NCI-H460 (cell line): ENCODE results near the gene MDM1. TPM values are rescaled to one million over a fixed set of nuclear protein-coding genes. Genes with fewer than 3 reads are reported as not detected.

Source experiments
- DNase-seq: peaks from one replicate; pipeline ENCODE4 v3.0.0-alpha.2; 2016; ENCODE audit warnings: low read depth; ENCODE audit errors: extremely low read depth
- total RNA-seq: library from RNA; depleted of rRNA; stranded (reverse); fragments of >200 nt; shearing (Covaris generic); gene quantifications from 2 replicates; pipeline ENCODE4 v1.2.3, GENCODE V29; 2014

The MDM1 gene
- total RNA-seq, 1 experiment from 2014 or later: 16.9 TPM

DNA sequence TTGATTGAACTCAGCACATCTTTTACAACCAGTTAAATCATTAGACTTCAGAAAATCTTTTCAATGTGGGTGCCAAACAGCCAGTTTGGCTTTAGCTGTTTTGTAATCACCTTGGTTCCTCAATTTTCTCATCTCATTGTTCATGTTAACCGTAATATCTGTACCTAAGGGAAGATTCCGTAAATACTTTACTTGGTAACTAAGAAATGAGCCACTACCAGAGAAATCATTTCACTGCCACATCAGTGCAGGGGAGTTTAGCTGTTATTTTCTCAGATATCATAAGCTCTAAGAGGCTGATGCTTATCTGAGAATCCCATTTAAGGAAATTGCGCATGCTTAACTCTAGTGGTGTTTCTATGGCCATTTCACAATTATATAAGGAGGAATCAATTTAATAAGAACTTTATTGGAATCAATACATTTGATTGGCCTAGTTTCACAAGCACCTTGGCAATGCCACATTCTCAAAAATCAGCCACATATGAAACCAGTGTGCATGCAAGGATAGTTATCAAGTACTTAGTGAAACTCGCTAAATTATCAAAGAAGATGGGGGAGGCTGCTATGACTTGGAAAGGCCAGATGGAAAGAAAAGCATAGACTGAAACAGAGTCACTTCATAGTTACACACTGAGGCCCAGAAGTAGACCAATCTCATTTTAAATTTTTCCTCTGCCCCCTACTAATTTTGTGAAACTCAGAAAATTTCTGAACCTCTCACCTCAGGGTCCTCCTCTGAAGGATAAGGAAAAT is 50.7 kb downstream of the MDM1 start:
- no peak for DNase-seq

DNA sequence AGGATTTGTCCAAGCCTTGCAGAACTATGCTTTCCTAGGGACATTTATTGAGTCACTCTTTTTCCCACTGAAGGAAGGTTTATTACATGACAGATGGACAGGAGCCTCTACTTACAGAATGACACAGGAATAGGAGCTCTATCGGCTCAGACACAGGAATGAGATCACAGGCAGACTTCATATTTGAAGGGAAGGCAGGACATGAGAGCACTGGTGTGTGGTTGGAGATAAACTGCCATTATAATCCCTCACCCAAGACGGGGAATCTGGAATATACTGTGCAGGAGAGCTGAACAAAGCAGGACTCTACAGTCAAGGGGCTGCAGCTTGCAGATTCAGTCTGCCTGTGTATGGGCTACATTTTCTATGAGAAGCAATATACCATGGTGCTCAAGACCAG is 51.9 kb downstream of the MDM1 start:
- no peak for DNase-seq

DNA sequence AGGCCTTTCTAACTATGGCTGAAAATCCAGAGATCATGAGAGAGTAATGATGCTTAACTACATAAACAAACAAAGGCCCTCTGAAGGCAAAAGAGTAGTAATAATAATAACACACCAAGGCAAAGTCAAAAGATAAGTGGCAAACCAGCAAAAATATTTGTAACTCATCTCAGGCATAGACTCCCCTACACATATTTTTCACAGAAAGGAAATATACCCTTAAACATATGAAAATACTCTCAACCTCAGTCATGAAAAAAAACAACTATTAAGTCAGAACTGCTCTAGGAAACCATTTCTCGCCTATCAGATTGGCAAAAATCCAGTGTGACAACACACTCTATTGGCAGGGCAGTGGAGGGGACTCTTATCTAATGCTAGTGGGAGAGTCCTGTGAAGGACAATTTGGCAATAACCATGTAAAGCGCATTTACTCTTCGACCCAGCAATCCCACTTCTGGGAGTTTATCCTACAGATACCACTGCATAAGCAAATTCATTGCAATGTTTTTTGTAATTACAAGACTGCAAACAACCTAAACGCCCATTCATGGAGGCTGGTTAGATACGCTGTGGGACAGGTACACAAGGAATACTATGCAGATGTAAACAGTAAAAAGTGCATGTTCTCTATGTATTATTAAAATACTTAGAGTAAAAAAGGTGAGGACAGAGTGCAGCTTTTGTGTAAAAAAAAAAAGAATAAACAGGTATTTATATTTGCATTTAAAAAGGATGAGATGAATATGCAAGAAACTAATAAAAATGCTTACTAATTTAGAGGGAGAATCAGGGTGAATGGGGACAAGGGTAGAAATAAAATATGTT is 52.7 kb downstream of the MDM1 start:
- no peak for DNase-seq

DNA sequence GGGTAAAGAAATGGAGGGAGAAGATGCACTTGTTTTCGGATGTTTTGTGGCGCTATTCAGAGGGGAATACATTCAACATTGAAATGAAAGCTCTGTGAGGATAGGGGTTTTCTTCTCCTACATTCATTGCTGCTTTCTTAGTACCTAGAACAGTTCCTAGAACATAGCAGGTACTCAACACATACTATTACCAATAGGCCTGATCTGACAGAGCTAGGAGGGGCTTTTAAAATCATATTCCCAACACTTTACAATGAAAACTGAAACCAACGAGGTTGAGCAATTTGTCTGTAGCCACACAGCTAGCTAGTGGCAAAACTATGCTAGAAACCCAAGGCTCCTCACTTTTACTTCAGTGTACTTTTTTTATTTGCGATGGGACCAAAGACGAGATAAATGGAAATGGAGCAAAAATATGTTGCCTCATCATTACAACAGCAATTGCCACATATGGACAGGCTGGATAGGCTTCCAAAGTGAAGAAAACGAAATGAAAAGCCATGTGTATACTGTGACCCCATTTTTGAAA is 55.7 kb downstream of the MDM1 start:
- DNase-seq: no peak

DNA sequence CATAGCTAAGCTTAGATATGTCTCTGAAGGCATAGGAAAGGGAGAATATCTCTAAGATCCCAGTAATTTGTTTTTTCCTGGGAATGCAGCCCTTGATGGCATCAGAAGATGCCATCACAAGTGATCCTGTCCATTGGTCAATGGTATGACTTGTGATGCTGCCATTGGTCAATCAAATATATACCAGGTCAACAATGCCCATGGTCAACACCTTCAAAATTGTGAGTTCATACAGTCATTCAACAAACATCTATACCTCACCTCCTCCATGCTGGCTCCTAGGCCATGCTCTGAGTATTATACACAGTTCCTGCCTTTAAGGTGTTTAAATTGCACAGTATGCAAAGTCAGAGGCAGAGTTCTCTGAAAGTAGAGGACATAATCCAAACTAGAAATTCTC is 59.4 kb downstream of the MDM1 start:
- no peak for DNase-seq

DNA sequence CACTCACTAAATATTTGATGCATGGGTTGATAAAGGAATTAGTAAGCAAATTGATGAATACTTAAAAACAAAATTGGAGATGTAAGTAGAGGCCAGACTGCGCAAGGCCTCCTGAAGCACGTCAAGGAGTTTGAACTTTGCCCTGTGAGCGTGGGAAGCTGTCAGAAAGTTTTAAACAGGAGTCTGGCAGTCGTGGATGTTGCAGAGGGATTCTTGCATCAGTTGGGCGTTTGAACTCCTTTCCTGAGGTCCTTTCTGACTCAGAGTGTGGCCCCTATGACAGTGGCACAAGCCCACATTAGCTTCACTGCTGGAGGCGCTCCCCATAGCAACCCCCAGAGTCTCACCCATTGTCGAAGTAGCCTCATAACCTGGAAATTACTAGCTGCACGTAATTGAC is 60.8 kb downstream of the MDM1 start:
- DNase-seq: no peak

DNA sequence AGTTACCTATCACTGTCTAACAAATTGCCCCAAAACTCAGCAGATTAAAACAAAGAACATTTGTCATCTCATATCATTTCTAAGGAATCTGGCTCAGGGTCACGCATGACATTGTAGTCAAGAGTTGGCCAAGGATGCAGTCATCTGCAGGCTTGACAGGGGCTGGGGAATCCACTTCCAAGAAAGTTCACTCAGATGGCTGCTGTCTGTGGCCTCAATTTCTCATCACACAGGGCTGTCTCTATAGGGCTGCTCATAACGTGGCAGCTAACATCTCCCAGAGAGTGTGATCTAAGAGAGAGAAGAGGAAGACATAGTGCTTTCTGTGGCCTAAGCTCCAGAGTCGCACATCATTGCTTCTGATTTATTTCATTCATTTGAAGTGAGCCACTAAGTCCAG is 61.8 kb downstream of the MDM1 start:
- no peak for DNase-seq

DNA sequence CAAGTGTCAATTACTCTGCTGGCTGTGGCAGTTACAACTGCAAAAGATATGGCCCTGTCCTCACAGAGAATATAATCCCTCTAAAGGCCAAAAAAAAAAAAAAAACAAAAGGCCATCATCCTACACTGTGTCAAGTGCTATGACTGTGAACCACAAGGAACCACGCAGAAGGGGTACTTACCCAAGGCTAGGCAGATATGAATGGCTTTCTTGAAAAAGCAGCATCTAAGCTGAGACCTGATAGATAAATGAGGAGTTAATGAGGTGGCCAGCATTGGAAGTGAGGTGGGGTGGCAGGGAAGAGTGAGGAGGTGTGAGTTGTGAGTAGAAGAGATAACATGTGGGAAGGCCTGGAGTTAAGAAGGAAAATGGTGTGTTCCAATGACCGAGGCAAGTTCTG is 62.4 kb downstream of the MDM1 start:
- DNase-seq: no peak

DNA sequence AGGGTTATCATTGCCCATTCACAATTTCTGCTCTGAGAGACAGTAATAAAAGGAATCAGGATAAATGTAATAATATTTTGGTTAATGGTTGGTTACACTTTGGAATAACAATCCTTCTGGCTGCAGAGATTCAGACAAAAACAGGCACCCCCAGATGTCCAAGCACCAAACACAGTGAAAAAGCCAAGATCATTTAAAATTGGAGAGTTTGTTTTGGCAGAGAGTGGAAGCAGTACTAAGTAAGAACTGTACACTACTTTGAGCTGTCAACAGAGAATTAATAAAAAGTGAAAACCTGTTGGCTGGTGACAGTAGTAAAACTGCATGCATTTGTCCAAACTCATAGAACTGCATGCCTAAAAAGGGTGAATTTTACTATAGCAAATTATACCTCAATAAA is 63.2 kb downstream of the MDM1 start:
- DNase-seq: no peak

DNA sequence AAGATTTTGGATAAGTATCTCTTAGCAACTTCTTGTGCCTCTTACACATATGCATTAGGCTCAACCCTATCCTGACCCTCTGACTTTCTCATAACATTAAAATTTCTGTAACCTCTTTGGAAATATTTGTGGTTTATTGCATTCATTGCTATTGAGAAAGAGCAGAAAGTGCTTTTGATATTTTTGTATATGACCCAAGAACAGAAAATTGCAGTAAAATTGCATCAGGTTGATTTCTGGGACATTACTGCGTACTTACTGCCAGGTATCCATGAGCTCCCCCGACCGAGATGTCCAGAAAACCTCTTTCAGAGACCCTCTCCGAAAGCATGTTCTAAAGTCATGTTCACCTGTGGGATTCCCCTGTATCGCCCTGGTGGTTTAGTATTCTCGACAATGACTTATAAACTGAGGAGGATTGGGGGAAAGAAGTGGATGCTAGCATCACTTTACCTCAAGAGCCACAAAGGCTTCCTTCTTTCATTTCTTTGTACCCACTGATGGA is 64.2 kb downstream of the MDM1 start:
- no peak for DNase-seq

DNA sequence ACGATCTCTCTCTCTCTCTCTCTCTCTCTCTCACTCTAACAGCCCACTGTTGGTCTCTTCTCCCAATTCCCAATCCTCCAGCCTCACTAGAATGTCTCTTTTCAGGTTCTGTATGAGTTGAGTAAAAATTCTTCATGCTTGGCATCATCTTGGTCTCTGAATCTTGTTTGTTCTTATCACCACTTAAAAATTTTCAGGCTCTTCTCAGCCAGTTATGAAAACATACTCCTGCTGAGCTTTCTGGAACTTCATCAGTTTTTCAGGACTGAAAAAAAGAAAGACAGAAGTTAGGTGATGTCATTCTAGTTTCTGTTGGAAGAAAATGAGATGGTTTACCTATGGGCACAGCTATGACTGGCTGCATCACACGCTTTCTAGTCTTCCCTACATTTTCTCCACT is 67.3 kb downstream of the MDM1 start:
- DNase-seq: no peak

DNA sequence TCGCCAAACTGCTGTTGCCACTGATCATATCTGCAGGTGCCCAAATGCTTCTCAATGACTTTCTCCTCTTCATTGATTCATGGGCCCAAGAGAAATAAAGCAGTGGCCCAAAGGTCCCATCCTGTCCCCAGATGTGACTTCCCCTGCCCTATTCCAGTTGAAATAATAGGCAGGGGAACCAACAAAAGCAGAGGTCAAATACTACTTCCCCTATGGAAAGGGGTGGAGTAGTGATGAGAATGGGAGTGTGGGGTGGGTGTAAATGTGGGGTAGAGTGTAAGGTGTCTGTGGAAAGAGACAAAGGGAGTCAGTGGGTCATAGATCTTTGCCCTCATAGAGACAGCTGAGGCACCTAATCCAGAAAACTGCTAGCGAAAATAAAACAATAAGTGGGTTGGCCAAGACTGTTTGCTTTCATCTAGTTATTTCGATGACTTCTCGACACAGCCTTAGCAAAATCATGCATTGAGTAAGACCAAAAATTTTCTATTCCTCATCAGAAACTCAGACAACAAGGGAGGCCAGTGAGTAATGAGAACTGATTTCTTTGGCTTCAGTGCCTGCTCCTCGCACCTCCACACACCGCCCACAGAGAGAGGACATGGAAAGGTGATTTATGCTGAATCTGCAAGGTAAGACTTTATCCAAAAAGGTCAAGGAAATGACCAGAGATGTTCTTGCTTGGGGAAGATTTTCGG is 67.9 kb downstream of the MDM1 start:
- DNase-seq: no peak

DNA sequence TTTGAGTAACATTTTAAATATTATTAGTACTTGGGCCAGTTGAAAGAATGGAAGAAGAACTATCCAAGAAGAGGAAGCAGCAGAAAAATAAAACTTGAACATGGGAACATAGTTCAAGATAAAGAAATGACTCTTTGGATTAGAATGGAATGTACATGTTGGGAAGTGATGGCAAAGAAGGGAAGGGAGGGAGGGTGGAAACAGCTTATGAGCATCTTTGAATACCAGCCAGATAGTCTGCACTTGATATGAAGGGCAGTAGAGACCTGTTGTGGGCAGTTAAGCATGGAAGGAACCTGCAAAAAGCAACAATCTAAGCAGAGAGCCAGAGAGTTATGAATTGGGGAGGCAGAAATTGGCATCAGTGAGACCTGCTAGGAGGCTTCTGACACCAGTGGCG is 68.8 kb downstream of the MDM1 start:
- no peak for DNase-seq

DNA sequence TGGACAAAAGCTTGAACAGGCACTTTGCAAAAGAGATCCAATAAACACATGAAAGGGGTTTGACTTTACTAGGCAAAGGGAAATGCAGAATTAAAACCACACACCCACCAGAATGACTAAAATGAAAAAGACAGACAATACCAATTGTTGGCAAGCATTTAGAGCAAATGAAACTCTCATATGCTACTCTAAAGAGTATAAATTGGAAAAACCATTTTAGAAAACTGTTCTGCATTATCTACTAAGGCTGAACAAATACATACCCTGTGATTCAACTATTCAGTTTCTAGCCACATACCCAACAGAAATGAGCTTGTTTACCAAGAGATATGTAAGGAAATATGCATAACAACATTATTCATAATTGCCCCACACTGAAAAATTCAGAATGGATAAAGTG is 70.3 kb downstream of the MDM1 start:
- DNase-seq: no peak

DNA sequence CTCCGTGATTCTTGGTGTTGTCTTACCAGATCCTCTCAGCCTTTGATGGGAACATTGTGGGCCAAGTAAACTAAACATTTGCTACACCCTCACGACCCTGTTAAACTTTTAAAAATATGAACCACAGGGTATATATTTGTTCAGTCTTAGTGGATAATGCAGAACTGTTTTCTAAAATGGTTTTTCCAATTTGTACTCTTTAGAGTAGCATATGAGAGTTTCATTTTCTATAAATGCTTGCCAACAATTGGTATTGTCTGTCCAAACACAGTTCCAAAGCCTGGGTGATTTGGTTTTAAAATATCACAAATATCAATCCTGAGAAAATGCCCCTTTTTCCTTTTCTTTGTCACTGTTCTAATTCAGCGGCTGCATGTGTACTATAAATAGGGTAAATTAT is 72.0 kb downstream of the MDM1 start:
- DNase-seq: no peak

DNA sequence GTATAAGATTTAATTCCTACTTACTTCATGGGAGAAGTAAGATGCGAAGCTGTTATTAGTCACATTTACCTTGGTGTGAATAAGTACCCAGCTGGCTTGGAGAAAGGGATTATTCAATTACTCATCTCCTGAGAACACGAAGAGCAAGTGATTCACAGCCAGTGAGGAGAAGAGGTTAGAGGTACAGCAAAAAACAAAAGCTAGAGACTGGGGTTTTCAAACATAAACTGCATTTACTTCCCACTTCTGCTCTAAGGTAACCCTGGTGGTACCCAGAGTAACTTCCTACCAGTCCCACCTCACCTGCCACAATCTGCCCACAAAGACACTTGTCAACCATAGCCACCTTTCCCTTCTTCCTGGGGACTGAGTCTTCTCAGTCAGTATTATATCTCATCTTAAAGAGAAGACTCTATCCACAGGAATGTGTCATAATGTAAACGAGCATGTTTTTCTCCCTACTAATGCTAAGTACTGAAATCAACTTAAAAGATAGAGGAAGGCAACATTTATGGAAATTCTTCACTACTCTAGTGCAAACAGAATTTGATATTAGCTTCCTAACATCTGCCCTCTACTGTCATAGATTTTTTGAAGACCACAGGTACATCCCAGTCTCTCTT is 72.7 kb downstream of the MDM1 start:
- no peak for DNase-seq

DNA sequence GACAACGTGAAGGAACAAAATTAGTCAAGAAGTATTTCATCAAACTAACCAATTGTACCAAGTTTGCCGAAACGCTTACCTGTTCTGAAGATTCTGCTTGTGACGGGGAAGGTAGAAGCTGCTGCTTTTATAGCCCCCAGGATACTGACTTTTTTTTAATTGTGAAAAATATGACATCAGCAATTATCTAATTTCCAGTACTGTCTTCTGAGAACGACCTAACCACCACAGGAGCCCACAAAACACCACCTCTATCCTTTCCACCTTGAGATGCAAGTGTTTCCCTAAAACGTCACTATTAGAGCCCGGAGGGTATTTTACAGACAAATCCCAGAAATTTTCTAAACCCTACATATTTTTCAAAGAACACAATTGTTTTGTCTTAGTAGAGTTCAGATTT is 78.7 kb downstream of the MDM1 start, which contains the start of gene IL22:
Gene IL22 (minus strand): TSS at position 101 of the 400 bp plus-strand sequence. CDS start 156 bp downstream, outside the sequence.
- no peak for DNase-seq

DNA sequence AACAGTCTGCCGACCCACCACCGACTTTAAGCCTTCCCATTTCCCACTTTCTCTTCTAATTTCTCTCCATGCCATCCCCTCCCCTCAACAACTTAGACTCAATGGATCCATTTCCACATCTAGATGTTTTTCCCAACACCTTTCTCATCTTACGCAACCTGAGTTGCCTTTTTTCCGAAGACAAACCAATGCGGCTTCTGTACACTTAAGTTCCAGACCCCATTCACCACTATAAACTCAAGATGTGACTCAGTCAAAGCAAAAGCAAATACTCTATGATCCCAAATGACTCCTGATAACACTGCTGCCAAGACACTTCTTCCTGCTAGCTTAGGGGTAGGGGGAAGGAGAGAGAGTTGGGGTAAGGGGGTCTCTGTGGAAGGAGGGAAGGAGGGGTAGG is 80.1 kb downstream of the MDM1 start:
- no peak for DNase-seq

DNA sequence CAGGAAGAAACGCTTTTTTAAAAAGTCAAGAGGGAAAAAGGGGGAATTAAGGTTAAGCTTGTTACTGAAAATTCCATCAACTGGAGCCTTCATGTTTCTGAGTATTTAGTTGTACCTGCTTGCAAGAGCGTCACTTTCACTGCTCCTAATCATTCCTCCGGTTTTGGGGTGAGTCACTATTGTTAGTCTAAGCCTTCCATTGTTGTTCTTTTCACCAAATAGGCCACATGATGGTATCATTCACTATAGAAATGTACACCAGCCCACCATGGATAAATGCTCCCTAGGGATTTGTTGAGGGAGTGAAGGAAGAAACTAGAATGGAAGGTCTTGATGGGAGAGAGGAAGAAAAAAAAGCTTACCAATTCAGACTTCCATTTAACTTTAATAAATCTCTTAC is 81.7 kb downstream of the MDM1 start:
- DNase-seq: no peak

DNA sequence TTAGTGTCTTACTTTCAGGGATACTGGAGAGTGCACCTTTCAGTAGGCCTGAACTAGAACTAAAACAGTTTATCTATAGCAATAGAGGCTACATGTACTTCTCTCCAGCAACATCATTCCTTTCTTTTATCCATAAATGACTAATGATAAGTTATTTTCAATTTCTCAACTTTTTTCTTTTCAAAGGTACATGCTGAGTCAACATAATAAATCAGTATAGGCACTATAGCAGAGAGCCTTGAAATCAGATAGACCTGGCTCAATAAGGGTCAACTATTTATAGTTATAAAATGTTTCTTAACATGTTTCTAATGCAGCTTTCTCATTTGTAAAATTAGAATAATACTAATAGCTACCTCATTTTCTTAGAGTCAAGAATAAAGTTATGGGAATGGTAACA is 84.4 kb downstream of the MDM1 start:
- no peak for DNase-seq

DNA sequence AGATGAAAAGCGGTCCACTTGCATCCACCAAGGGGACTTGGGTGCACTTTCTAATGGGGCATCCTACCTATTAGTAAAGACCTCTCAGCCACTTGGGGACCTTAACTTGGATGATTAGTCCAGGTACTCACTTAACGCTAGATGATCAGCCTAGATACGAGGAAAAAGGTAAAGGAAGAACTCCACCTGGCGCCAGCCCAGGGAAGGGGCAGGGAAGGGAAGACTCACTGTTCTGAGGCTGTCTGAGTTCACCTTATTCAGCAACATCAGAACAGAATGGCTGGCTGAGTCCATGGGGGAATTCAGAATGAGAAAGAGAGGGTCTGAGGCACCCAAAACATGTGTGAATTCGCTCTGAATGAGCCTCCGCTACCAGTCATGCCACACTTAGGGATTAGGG is 85.8 kb downstream of the MDM1 start:
- no peak for DNase-seq
